Daoy (cell line): ENCODE measurements around the gene IL1R1. TPM values are rescaled to one million over a fixed set of nuclear protein-coding genes. Genes with fewer than 3 reads are reported as not detected.

Source experiments
- DNase-seq: peaks from one replicate; pipeline ENCODE4 v3.0.0-alpha.2; 2015; ENCODE audit warnings: low read depth
- total RNA-seq: library from RNA; depleted of rRNA; stranded (reverse); fragments of >200 nt; shearing (Covaris generic); gene quantifications from 2 replicates; pipeline ENCODE4 v1.2.3, GENCODE V29; 2014; rRNA removed

Gene IL1R1
- total RNA-seq, 1 experiment from 2014 or later = 1.1 TPM

DNA sequence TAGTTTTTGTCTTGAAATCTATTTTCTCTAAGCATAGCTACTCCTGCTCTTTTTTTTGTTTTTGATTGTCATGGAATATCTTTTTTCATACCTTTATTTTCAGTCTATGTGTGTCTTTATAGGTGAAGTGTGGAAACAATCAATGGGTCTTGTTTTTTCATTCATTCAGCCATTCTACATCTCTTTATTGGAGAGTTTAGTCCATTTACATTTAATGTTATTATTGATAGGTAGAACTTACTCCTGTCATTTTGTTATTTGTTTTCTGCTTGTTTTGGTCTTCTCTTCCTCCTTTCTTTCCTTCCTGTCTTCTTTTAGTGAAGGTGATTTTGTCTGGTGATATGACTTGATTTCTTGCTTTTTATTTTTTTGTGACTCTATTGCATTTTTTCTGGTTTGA, 62.1 kb downstream of the IL1R1 start:
- no peak for DNase-seq

DNA sequence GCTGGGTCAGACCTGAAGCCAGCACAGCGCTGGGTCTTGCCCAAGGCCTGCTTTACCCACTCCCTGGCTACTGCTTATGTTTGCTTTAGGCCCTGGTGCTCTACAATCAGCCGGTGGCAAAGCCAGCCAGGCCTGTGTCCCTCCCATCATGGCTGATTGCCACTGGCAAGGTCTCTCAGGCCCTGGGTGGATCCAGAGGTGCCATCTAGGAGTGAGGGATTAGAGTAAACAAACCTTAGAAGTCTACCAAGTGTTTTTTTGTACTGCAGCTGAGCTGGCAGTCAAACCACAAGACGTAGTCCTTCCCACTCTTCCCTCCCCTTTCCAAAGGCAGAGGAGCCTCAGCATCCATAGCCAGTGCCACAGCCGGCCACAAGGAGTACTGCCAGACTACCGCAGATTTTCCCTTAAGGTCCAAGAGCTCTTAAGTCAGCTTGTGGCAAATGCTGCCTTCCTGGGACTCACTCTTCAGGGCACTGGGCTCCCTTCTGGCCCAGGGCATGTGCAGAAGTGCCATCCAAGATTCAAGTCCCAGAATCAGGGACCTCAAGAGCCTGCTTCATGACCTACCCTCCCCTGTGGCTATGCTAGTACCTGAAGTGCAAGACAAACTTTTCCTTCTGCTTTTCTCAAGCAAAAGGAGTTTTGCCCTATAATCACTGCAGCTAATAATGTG, 64.3 kb downstream of the IL1R1 start:
- no peak for DNase-seq

DNA sequence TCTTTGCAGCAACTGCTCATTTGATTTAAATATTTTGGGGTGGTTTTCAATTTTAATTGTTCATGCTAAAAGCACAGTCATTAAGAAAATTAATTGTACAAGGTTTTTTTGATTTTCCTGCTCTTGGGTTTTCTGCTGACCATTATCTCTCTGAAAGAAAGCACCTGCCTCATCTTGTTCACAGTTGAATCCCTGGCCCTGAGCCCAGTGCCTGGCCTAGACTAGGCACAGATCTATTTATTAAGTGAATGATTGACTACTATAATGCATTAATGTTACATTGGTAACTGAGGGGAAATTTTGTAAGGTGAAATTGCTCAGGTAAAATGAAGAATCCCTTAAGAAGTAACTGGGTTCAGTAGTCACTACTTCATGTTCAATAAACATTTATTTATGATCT, 66.2 kb downstream of the IL1R1 start:
- no peak for DNase-seq

DNA sequence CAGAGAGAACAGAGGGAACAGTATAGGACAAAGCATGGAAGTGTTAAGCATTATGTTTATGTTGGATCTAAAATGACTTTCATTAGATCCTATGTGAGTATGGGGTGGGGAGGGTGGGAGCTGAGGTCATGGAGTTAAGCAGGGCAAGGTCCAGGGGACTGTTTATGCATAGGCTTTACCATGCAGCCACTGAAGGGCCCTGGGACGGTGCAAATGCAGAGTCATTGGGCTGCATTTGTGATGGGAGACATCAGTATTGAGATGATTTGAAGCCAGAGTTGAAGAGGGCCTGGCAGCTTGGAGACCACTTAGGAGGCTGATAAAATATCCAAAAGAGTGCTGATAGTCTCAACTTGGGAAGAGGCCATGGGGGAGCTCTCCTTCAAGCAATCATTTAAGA, 66.9 kb downstream of the IL1R1 start:
- no peak for DNase-seq

DNA sequence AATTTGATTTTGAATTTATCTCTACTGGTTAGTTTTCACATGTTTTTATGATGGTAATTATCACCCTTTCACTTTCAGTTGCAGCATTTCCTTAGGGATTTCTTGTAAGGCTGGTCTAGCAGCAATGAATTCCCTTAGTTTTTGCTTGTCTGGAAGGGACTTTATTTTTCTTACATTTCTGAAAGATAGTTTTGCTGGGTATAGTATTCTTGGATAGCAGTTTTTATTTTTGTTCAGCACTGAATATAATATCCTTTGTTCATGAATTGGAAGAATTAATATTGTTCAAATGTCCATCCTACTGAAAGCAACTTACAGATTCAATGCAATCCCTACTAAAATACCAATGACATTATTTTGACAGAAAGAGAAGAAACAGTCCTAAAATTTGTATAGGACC, 74.5 kb downstream of the IL1R1 start:
- DNase-seq = no peak

DNA sequence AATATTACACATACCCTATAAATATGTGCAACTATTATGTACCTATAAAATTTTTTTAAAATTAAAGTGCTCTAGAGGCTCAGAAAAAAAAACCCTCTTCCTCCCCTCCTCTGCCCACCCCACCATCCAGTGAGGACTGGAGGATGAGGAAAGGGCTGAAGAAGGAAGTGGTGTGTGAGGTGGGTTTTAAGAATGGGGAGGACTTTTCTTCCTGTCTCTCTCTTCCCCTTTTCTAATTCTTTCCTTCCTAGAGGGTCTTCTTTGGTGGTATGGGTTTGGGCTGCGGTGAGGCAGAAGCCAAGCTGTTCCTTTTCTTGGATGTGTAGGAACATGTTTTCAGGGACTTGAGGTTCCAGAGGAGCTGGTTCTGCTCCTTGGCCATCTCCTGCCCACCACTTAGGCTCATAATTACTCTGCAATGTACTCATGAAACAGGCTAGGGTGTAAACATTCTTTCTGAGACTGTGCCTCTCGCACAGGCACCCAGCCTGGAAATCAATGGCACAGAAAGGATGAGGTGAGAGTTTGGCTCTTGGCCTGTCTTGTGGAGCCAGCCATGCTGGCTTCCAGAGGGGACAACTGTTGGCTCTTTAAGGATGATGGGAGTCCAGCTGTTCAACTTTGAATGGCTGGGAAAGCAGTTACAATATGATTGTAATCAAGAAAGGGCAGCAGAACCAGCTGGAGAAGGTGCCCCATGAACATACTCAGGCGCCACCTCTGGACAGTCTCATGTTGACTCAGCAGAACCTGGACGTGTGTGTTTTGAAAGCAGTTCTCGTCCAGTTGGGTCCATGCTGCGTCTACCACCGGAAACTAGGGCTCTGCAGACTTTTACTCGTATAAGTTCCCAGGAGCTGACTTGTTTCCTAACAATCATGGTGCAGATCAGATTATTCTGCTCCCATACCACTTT, 82.5 kb downstream of the IL1R1 start:
- no peak for DNase-seq

DNA sequence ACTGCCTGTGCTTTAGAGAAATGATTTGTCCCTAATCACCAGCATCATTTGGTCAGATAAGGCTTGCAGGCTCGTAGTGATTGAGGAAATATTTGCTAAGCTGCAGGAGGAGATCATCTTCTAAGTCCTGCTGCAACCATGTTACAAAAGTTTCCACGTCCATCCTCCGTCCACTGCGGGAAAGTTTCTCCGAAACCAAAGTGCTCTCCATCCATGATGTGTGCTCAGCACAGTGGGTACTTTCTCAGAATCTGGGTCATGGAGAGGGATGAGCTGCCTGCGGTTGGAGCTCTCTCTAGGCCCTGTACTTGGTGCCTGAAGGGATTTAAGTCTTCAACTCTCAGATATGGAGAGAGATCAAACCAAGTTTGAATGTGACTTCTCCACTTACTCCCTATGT, 83.6 kb downstream of the IL1R1 start:
- DNase-seq = no peak

DNA sequence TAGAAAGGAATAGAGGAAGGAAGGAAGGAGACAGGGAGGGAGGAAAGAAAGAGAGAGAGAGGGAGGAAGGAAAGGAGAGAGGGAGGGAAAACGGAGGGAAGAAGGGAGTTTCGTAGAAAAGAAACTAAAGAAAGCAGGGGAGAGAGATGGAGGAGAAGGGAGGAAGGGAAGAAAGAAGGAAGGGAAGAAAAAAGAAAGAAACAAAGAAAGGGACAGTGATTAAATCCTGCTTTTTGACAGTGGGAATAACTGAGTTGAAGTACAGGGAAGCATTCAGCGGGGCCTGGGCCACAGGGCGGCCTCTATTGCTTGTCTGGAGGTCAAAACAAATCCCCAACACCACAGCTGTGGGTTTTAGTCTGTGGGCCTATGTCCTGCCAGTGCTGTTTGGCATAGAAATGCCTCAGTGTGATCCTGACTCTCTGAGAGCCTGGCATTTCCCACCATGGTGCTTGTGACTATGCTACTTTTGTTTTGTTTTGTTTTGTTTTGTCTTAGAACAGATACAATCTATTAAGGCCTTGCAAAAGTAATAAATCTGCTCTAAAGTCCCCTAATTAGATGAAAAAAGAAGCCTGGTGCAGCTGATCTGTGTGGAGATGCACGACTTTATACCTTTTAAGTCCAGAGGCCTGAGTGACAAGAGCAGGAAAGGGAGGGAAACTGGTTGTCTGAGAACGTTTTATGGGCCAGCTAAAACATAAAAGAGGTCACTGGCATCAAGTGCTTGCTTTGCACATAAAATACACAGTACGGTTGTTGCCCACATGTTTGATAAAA, 84.3 kb downstream of the IL1R1 start:
- no peak for DNase-seq

DNA sequence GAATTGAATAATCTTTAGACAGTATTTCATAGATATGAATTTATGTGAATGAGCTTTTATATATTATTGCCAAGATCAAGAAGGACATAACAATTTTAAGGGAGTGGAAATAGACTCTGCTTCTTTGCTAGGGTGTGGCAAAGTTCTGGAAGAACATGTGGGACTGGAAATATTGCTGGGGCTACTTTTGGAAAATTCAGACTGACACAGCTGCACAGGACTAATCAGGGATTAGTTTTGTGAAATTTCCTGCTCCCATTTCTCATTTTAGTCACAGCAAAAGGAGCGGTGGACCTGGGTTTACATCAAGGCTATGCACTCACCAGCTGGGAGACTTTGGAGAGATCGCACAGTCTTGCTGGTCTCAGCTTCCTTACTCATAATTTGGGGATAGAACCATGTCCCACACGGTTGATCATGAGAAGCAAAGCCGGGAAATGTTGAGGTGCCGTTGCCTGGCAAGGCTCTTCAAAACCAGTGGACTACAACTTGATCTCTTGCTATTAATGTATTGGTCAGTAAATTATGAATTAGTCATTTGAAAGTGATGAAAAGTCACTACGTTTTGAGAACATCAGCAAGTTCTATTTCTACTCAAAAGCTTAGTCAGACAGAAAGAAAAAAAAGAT, 86.7 kb downstream of the IL1R1 start:
- no peak for DNase-seq

Other genes with a start within 250 kb of the IL1R1 start
- not detected in 2 replicates for gene IL1R2, start 150.8 kb upstream of the IL1R1 start, total RNA-seq
- gene IL1RL2, start 44.3 kb downstream of the IL1R1 start, total RNA-seq = not detected in 2 replicates
- gene IL1RL1, start 168.8 kb downstream of the IL1R1 start, total RNA-seq = not detected in 2 replicates
- gene IL18R1, start 213.1 kb downstream of the IL1R1 start, total RNA-seq = 4.6 and 7.0 TPM in 2 replicates